Measurements from ENCODE around the gene CTDP1.

The CTDP1 gene

GRCh38 chr18:79795446-79795845, 115.8 kb downstream of the CTDP1 start:
- Histone ChIP-seq H3K9me3 (ENCODE audit: low read length) (no peaks in the 10 kb centered on the region), H3K4me2 (ENCODE audit: low read length) (no peak overlapping the region), H3K79me2 (ENCODE audit: insufficient read depth, low read length) (no peaks in the 10 kb centered on the region), H3K4me1 (ENCODE audit: insufficient read depth, low read length, severe bottlenecking) (peaks cover 28% of the 10 kb centered on the region), H3K9ac (ENCODE audit: low read length) (no peak overlapping the region), H3F3A (ENCODE audit: insufficient read depth, low read length) (no peaks in the 10 kb centered on the region), H3K27ac (ENCODE audit: low read depth, low read length, poor library complexity, severe bottlenecking) (no peak overlapping the region), H3K36me3 (ENCODE audit: insufficient read depth, low read length) (no peaks in the 10 kb centered on the region), H3K27me3 (ENCODE audit: insufficient read depth, low read length) (no peaks in the 10 kb centered on the region; the same call in 1 of the 2 replicates), H3K4me3 (ENCODE audit: low read depth, low read length, poor library complexity, severe bottlenecking) (no peak overlapping the region), H3K9me2 (ENCODE audit: low read depth, low read length) (no peaks in the 10 kb centered on the region), H2AFZ (ENCODE audit: low read length) (no peak overlapping the region), H4K20me1 (ENCODE audit: insufficient read depth, low read length) (no peaks in the 10 kb centered on the region)
- TF ChIP-seq EZH2 (IDR thresholded peaks at IDR 0.05; ENCODE audit: borderline replicate concordance, low read length), result no peak
- no peak for TF ChIP-seq CTCF (IDR thresholded peaks at IDR 0.05; ENCODE audit: low read length)

GRCh38 chr18:79796016-79796415, 116.4 kb downstream of the CTDP1 start:
- Histone ChIP-seq H3K27ac (ENCODE audit: low read depth, low read length, poor library complexity, severe bottlenecking) (no peak overlapping the region), H3K36me3 (ENCODE audit: insufficient read depth, low read length) (no peaks in the 10 kb centered on the region), H3K4me1 (ENCODE audit: insufficient read depth, low read length, severe bottlenecking) (peaks cover 31% of the 10 kb centered on the region), H4K20me1 (ENCODE audit: insufficient read depth, low read length) (no peaks in the 10 kb centered on the region), H3K9me3 (ENCODE audit: low read length) (no peaks in the 10 kb centered on the region), H3K9ac (ENCODE audit: low read length) (no peak overlapping the region), H3K9me2 (ENCODE audit: low read depth, low read length) (no peaks in the 10 kb centered on the region), H3F3A (ENCODE audit: insufficient read depth, low read length) (no peaks in the 10 kb centered on the region), H3K79me2 (ENCODE audit: insufficient read depth, low read length) (no peaks in the 10 kb centered on the region), H2AFZ (ENCODE audit: low read length) (no peak overlapping the region), H3K4me3 (ENCODE audit: low read depth, low read length, poor library complexity, severe bottlenecking) (no peak overlapping the region), H3K27me3 (ENCODE audit: insufficient read depth, low read length) (no peaks in the 10 kb centered on the region; the same call in 1 of the 2 replicates), H3K4me2 (ENCODE audit: low read length) (no peak overlapping the region)
- no peak for TF ChIP-seq CTCF (IDR thresholded peaks at IDR 0.05; ENCODE audit: low read length)
- no peak for TF ChIP-seq EZH2 (IDR thresholded peaks at IDR 0.05; ENCODE audit: borderline replicate concordance, low read length)

DNA sequence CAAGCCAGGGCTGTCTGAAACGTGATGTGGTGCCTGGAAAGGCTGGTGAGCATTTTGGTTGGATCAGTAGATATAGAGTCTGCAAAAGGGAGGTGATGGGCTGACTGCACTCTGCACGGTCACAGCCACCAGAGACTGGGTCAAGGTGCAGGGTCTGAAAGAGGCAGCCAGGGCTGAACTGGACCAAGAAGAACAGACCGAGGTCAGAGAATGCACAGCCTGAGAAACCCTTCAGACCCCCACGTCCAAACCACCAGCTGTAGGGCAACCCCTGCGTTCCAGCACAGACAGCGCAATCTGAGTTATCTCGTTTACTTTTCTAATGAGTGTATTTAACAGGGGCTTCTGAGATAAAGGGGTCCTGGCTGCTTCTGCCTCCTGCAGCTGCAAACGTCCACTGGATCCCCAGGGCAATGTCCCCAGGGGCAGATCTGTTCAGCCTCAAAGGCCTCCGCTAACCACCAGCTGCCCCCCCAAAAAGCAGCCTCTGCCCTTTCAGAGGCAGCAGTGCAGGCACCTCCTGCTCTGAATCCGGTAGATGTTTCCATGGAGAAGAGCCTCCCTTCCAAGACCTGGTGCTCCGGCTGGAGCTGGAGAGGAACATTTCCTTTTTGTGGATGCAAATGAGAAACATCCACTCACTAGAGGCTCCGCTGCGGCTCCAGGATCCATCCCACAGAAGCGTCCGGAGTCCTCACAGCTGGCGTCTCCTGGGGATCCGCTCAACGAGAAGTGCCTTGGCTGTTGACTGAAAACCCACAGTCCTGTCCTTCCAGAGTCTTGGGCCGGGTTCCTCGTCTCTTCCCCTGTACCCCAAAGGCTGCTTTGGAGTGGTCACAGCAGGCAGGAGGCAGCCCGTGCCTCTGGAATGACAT, 117.2 kb downstream of the CTDP1 start:
- peaks cover 26% of the 10 kb centered on the region for H3K4me1 ChIP-seq (ENCODE audit: insufficient read depth, low read length, severe bottlenecking)
- no peak overlapping the region for H3K9ac ChIP-seq (ENCODE audit: low read length)
- no peaks in the 10 kb centered on the region for H3K9me2 ChIP-seq (ENCODE audit: low read depth, low read length)
- no peaks in the 10 kb centered on the region; the same call in none of the 2 replicates for H3K27me3 ChIP-seq (ENCODE audit: insufficient read depth, low read length)
- no peaks in the 10 kb centered on the region for H3F3A ChIP-seq (ENCODE audit: insufficient read depth, low read length)
- no peaks in the 10 kb centered on the region for H3K9me3 ChIP-seq (ENCODE audit: low read length)
- H3K4me3 ChIP-seq (ENCODE audit: low read depth, low read length, poor library complexity, severe bottlenecking), result no peak overlapping the region
- TF ChIP-seq EZH2 (IDR thresholded peaks at IDR 0.05; ENCODE audit: borderline replicate concordance, low read length), result no peak
- H4K20me1 ChIP-seq (ENCODE audit: insufficient read depth, low read length), result no peaks in the 10 kb centered on the region
- H3K4me2 ChIP-seq (ENCODE audit: low read length), result no peak overlapping the region
- H3K36me3 ChIP-seq (ENCODE audit: insufficient read depth, low read length), result no peaks in the 10 kb centered on the region
- H3K27ac ChIP-seq (ENCODE audit: low read depth, low read length, poor library complexity, severe bottlenecking), result no peak overlapping the region
- no peaks in the 10 kb centered on the region for H3K79me2 ChIP-seq (ENCODE audit: insufficient read depth, low read length)
- no peak overlapping the region for H2AFZ ChIP-seq (ENCODE audit: low read length)

Measured in OCI-LY1 (cell line).